Measurements from ENCODE around the gene FAAP20. TPM values are rescaled to one million over a fixed set of nuclear protein-coding genes. Genes with fewer than 3 reads are reported as not detected.

The FAAP20 gene
- total and polyA plus RNA-seq, 2 experiments from 2014 or later: 79.1 to 167 TPM

- TF ChIP-seq REST (IDR thresholded peaks at IDR 0.05; ENCODE audit: unreplicated experiment): no peak
- TF ChIP-seq CREB1 (CRISPR knock-in tag; IDR thresholded peaks at IDR 0.05; ENCODE audit: low read depth): no peak
- no peak for TF ChIP-seq ZNF331 (CRISPR knock-in tag; IDR thresholded peaks at IDR 0.05; ENCODE audit: low read depth)
- TF ChIP-seq, protein P1, sequence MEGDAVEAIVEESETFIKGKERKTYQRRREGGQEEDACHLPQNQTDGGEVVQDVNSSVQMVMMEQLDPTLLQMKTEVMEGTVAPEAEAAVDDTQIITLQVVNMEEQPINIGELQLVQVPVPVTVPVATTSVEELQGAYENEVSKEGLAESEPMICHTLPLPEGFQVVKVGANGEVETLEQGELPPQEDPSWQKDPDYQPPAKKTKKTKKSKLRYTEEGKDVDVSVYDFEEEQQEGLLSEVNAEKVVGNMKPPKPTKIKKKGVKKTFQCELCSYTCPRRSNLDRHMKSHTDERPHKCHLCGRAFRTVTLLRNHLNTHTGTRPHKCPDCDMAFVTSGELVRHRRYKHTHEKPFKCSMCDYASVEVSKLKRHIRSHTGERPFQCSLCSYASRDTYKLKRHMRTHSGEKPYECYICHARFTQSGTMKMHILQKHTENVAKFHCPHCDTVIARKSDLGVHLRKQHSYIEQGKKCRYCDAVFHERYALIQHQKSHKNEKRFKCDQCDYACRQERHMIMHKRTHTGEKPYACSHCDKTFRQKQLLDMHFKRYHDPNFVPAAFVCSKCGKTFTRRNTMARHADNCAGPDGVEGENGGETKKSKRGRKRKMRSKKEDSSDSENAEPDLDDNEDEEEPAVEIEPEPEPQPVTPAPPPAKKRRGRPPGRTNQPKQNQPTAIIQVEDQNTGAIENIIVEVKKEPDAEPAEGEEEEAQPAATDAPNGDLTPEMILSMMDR (conservative IDR thresholded peaks at IDR 0.05; ENCODE audit: low read depth in 2 of 2): no peak
- TF ChIP-seq JUNB (IDR thresholded peaks at IDR 0.05; ENCODE audit: unreplicated experiment): no peak
- no peak for TF ChIP-seq EZH2 (IDR thresholded peaks at IDR 0.05; ENCODE audit: low read depth, unreplicated experiment)
These were observed 26.0 kb downstream of the FAAP20 start (continued) for GRCh38 chr1:2168535-2168934.

DNA sequence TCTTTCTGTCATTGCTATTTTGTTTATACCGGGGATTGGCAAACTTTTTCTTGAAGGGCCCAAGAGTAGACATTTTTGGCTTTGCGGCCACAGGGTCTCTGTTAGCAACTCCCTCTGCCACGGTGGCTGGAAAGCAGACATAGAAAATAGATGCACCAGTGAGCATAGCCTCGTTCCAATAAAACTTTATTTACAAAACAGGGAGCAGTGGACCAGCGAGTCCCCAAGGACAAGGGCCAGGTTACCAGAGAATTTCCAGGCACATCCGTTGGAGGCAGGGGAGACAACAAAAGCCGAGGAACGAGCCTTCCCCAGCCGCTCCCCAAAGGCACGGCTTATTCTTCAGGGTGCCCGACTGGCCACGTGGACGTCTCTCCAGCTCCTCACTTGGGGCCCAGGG, 26.5 kb downstream of the FAAP20 start:
- no peak for DNase-seq (ENCODE audit: low spot score)
- no peak for TF ChIP-seq POLR2AphosphoS5 (IDR thresholded peaks at IDR 0.05; ENCODE audit: low read depth)
- no peak for TF ChIP-seq ZNF114 (CRISPR knock-in tag; IDR thresholded peaks at IDR 0.05)
- no peak for TF ChIP-seq EZH2phosphoT487 (IDR thresholded peaks at IDR 0.05; ENCODE audit: unreplicated experiment)
- no peak for TF ChIP-seq CREB1 (CRISPR knock-in tag; IDR thresholded peaks at IDR 0.05; ENCODE audit: low read depth)
- no peak for TF ChIP-seq REST (IDR thresholded peaks at IDR 0.05; ENCODE audit: unreplicated experiment)
- no peak for TF ChIP-seq EZH2 (IDR thresholded peaks at IDR 0.05; ENCODE audit: low read depth, unreplicated experiment)
- TF ChIP-seq NANOG (IDR thresholded peaks at IDR 0.05; ENCODE audit: borderline replicate concordance): no peak
- no peak for TF ChIP-seq ZNF331 (CRISPR knock-in tag; IDR thresholded peaks at IDR 0.05; ENCODE audit: low read depth)
- no peak for TF ChIP-seq STAT1 (IDR thresholded peaks at IDR 0.05; ENCODE audit: unreplicated experiment)

More for the DNA sequence above, 26.5 kb downstream of the FAAP20 start:
- no peaks in the 10 kb centered on the region for H3K27me3 ChIP-seq (ENCODE audit: insufficient read depth)
- H3K4me1 Mint-ChIP-seq: peaks cover 2% of the 10 kb centered on the region; the same call in 1 of the 3 replicates
- no peak overlapping the region for H3K4me2 ChIP-seq
- peaks cover 24% of the 10 kb centered on the region for H3K36me3 Mint-ChIP-seq (ENCODE audit: low read depth)
- H3F3A ChIP-seq (replicated peaks; ENCODE audit: low read depth): peaks cover 3% of the 10 kb centered on the region
- H3K4me1 ChIP-seq (ENCODE audit: insufficient read depth): 0 out of 2 replicates have a peak, but pooled peaks cover 3% of the 10 kb centered on the region
- H3K4me3 ChIP-seq: no peak overlapping the region
- H3K4me3 Mint-ChIP-seq: no peak overlapping the region; the same call in 2 of the 3 replicates
- peaks cover 5% of the 10 kb centered on the region for H3K27me3 Mint-ChIP-seq (ENCODE audit: insufficient read depth, low read depth, poor library complexity)
- H3K9me3 Mint-ChIP-seq: no peaks in the 10 kb centered on the region
- peak overlapping the region; percentile 39 for H3K27ac ChIP-seq (ENCODE audit: low read depth)
- no peak for ATAC-seq
- H3K9me2 ChIP-seq (ENCODE audit: insufficient read depth): no peaks in the 10 kb centered on the region
- no peak overlapping the region for H2AFZ ChIP-seq
- no peaks in the 10 kb centered on the region for H3K36me3 ChIP-seq (ENCODE audit: insufficient read depth)
- H4K20me1 ChIP-seq (replicated peaks; ENCODE audit: insufficient read depth): no peaks in the 10 kb centered on the region
- H3K27ac Mint-ChIP-seq: peak overlapping the region; percentile 74; the same call in 1 of the 2 replicates
- no peaks in the 10 kb centered on the region for H3K79me2 ChIP-seq (replicated peaks; ENCODE audit: insufficient read depth)
